A549 (cell line): ENCODE results near the gene ATP6V1A.

Experiments used
- CTCF ChIP-seq: fragments of >200 bp; sonication (Bioruptor Twin); formaldehyde crosslinking; IDR thresholded peaks from 3 replicates; pipeline ENCODE4 v1.5.1; 2016
- E2F6 ChIP-seq: IDR thresholded peaks from 2 replicates; pipeline ENCODE4 v1.6.1; 2012; ENCODE audit warnings: low read depth, borderline replicate concordance
- MAX ChIP-seq: IDR thresholded peaks from 2 replicates; pipeline ENCODE4 v1.6.1; 2012
- MYC ChIP-seq: IDR thresholded peaks from 2 replicates; pipeline ENCODE4 v1.6.1; 2012; ENCODE audit warnings: mild to moderate bottlenecking, inconsistent platforms, low read length, improper control_type of control experiment, borderline replicate concordance

- TF ChIP-seq E2F6 (no peak), CTCF (no peak), MYC (no peak), MAX (no peak)
These were observed 630 bp downstream of the ATP6V1A start for GRCh38 chr3:113747283-113748046.
